ENCODE data around the gene CAMK2G. TPM values are rescaled to one million over a fixed set of nuclear protein-coding genes. Genes with fewer than 3 reads are reported as not detected.

CAMK2G gene
- total and polyA plus RNA-seq, 7 donors = 14.4 to 221 (median 153) TPM

DNA sequence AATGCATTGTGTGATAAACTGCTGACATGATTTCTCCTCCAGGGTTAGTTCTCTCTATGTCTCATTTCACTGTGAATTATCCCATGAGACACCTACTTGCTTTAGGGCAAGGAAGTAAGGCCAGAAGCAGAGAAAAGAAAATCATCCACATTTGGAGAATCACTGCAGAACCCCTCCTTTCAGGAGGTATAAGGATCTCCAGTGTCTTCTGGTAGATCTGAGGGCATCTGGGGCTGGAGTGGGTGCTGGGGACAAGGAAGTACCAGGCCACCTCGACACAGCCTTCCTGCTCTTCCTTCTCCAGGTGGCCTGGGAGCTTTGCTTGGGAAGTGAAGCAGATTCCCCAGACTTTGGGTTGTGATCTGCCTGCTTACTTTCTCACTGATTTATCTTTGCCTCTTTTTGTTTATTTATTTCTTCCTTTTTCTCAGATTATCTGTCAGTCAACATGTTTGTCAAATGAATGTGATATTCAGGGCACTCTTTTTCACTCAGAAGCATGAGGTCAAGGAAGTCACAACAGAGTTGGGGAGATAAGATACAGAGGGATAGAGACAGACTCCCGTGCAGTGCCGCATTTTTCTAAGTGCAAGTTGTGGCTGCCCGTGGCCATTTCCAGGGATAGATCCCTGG is 12.4 kb upstream of the CAMK2G start:
- no peaks in the 10 kb centered on the region for H3K36me3 ChIP-seq
- peak overlapping the region; percentile 84 to 91 (median 86) for H3K27ac ChIP-seq
- H3K4me1 ChIP-seq = peaks cover 0 to 34% (median 32%) of the 10 kb centered on the region in 4 donors
- no peak for DNase-seq
- intact Hi-C loops (cut with DNase I) = loop anchor here (1.0 to 5.0 kb wide), 4 partner anchors 54 to 351 kb away; partner anchors contain the start of gene VCL
- H3K27me3 ChIP-seq = no peaks in the 10 kb centered on the region
- 52 to 64% methylated on average over 4 of the region's 4 CpGs for WGBS, 2 donors
- H3K4me3 ChIP-seq = no peak overlapping the region
- no peaks in the 10 kb centered on the region for H3K9me3 ChIP-seq
- TF ChIP-seq, protein P1, sequence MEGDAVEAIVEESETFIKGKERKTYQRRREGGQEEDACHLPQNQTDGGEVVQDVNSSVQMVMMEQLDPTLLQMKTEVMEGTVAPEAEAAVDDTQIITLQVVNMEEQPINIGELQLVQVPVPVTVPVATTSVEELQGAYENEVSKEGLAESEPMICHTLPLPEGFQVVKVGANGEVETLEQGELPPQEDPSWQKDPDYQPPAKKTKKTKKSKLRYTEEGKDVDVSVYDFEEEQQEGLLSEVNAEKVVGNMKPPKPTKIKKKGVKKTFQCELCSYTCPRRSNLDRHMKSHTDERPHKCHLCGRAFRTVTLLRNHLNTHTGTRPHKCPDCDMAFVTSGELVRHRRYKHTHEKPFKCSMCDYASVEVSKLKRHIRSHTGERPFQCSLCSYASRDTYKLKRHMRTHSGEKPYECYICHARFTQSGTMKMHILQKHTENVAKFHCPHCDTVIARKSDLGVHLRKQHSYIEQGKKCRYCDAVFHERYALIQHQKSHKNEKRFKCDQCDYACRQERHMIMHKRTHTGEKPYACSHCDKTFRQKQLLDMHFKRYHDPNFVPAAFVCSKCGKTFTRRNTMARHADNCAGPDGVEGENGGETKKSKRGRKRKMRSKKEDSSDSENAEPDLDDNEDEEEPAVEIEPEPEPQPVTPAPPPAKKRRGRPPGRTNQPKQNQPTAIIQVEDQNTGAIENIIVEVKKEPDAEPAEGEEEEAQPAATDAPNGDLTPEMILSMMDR (IDR thresholded peaks at IDR 0.05) = no peak
- TF ChIP-seq POLR2AphosphoS5 (IDR thresholded peaks at IDR 0.05) (no peak), EP300 (IDR thresholded peaks at IDR 0.05) (no peak), POLR2A (IDR thresholded peaks at IDR 0.05) (no peak)

DNA sequence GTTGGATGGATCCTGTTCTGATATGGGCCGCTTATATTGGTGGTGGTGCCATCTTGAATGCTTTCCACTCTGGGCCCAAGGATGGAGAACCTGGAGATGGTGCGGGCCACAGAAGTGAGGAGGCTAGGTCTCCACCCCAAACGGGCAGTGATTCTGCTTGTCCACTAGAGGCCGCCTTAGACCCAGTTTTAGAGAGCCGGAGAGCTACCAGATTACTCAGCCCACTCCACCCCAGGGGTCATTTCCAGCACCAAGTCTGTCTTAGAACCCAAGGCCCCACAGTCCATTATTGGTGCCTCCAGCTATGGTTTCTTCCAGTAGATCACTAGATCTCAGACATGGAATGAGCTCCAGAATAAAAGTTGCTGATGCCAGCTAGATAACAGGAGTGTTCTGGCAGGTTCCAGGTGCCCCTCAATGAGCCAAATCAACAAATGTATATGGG is 11.8 kb upstream of the CAMK2G start:
- H3K4me3 ChIP-seq = no peak overlapping the region
- TF ChIP-seq POLR2A (IDR thresholded peaks at IDR 0.05) (no peak), POLR2AphosphoS5 (IDR thresholded peaks at IDR 0.05) (peak in 1 of 4 donors; percentile 41)
- TF ChIP-seq, protein P1 (IDR thresholded peaks at IDR 0.05) = peak; percentile 76 to 93 (median 86)
- no peaks in the 10 kb centered on the region for H3K36me3 ChIP-seq
- peak; percentile 90 for DNase-seq
- intact Hi-C loops (cut with DNase I) = loop anchor here (1.0 to 5.0 kb wide), 4 partner anchors 54 to 351 kb away; partner anchors contain the start of gene VCL
- peak overlapping the region; percentile 84 to 91 (median 86) for H3K27ac ChIP-seq
- H3K27me3 ChIP-seq = no peaks in the 10 kb centered on the region
- no peaks in the 10 kb centered on the region for H3K9me3 ChIP-seq
- H3K4me1 ChIP-seq = peaks cover 0 to 34% (median 32%) of the 10 kb centered on the region in 4 donors
- WGBS, 2 donors = 1 to 2% methylated on average over 5 of the region's 5 CpGs

DNA sequence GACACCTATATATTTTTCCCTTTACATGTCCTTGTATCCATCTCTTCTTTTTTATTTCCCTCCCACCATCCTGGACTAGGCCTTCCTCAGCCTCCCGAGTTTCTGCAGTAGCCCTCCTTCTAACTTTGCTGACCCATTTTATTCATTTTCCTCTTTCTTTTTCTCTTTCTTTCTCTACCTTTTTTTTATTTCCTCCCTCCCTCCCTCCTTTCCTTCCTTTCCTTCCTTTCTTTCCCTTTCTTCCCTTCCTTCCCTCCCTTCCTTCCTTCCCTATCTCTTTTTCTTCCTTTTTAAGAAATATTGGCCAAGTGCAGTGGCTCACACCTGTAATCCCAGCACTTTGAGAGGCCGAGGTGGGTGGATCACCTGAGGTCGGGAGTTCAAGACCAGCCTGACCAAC is 9.7 kb upstream of the CAMK2G start:
- no peak for TF ChIP-seq EP300 (IDR thresholded peaks at IDR 0.05)
- TF ChIP-seq, protein P1 (IDR thresholded peaks at IDR 0.05) = no peak
- TF ChIP-seq POLR2A (IDR thresholded peaks at IDR 0.05) = no peak
- H3K27ac ChIP-seq = no peak overlapping the region
- intact Hi-C loops (cut with DNase I) = no loop called here
- 76 to 85% methylated on average over 3 of the region's 3 CpGs for WGBS, 2 donors
- H3K4me3 ChIP-seq = no peak overlapping the region
- no peaks in the 10 kb centered on the region for H3K36me3 ChIP-seq
- no peak for DNase-seq
- H3K27me3 ChIP-seq = no peaks in the 10 kb centered on the region
- H3K9me3 ChIP-seq = no peaks in the 10 kb centered on the region
- peaks cover 0 to 41% (median 32%) of the 10 kb centered on the region in 4 donors for H3K4me1 ChIP-seq

DNA sequence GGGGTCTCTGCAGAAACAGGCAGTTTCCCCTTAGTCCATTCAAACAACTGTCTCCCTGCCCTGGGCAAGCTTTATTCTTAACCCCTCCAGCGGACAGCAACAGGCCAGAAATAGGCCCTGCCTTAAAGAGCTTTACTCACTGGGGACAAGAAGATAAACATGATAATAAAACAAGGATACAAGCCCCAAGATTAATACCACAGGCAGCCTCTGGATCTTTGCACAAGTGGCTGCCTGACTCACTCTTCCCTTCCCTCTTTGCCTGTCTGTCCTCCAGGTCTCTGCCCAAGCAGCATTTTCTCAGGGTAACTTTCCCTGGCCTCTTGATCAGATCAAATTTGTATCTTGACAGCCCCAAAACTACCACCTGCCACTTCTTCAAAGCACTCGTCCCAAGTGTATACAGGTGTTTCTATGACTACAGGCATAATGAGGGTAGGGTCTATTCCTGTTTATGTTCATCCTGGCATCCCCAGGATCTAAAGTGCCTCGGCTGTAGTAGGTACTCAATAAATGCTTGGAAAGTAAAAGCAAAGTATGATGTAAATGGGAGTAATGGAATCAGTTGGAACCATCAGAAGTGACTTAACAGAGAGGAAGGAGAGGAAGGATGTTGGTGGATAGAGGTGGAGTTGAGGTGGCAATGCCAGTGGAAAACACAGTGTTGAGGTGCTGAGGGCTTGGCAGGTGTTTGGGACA is 7.0 kb upstream of the CAMK2G start:
- Histone ChIP-seq H3K4me3 (no peak overlapping the region), H3K27me3 (no peaks in the 10 kb centered on the region), H3K27ac (no peak overlapping the region), H3K36me3 (no peaks in the 10 kb centered on the region), H3K9me3 (no peaks in the 10 kb centered on the region), H3K4me1 (peaks cover 0 to 25% (median 6%) of the 10 kb centered on the region in 4 donors)
- no peak for TF ChIP-seq POLR2AphosphoS5 (IDR thresholded peaks at IDR 0.05)
- no peak for TF ChIP-seq POLR2A (IDR thresholded peaks at IDR 0.05)
- no peak for TF ChIP-seq EP300 (IDR thresholded peaks at IDR 0.05)
- TF ChIP-seq, protein P1 (IDR thresholded peaks at IDR 0.05) = no peak
- intact Hi-C loops (cut with DNase I) = no loop called here
- DNase-seq = no peak
- 74 to 86% methylated on average over 3 of the region's 3 CpGs for whole genome bisulfite sequencing, 2 donors
